Measurements from ENCODE around the gene SLC39A1. TPM values are rescaled to one million over a fixed set of nuclear protein-coding genes. Genes with fewer than 3 reads are reported as not detected.
A peak's percentile ranks its signal among the peaks of the same experiment; 100 is the strongest.

SLC39A1 gene
- total and polyA plus RNA-seq, 9 of the 15 experiments (the other 6 are each of a cell fraction or from before 2014, with no cell fraction given): 9.9 to 81.1 (median 62.7) TPM

DNA sequence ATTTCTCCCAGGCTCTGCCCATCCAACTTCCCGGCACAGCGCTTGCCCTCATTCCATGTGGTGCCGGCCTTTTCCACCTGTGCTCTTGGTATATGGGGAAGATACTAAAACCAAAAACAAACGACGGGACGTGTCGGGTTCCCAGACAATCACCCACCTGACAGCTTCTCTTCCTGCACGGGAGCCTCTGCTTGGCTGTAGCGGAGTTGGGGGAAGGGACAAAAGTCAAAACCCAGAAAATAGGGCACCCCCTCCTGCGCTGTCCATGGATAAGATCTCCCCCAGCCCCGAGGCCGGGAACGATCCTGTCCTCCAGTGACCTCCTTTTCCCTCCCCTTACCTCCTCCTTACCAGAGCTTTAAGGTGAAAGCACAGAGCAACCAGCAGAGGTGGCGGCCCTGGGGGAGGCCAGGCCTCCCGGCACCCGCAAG lies 13.5 kb upstream of the SLC39A1 start (continued):
- TF ChIP-seq, protein P1, sequence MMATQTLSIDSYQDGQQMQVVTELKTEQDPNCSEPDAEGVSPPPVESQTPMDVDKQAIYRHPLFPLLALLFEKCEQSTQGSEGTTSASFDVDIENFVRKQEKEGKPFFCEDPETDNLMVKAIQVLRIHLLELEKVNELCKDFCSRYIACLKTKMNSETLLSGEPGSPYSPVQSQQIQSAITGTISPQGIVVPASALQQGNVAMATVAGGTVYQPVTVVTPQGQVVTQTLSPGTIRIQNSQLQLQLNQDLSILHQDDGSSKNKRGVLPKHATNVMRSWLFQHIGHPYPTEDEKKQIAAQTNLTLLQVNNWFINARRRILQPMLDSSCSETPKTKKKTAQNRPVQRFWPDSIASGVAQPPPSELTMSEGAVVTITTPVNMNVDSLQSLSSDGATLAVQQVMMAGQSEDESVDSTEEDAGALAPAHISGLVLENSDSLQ (IDR thresholded peaks at IDR 0.05): 0 out of 2 replicates have a peak, but pooled peaks have one; percentile 15
- TF ChIP-seq NEUROD1 (IDR thresholded peaks at IDR 0.05; ENCODE audit: borderline replicate concordance, low read depth, low read length, partially characterized antibody): no peak
- TF ChIP-seq NBN (IDR thresholded peaks at IDR 0.05; ENCODE audit: low read depth): 0 out of 2 replicates have a peak, but pooled peaks have one; percentile 13
- TF ChIP-seq CREB1 (IDR thresholded peaks at IDR 0.05): no peak
- TF ChIP-seq CREB1 (CRISPR knock-in tag; IDR thresholded peaks at IDR 0.05): no peak; the same call in 1 of the 2 replicates
- TF ChIP-seq, protein P2, sequence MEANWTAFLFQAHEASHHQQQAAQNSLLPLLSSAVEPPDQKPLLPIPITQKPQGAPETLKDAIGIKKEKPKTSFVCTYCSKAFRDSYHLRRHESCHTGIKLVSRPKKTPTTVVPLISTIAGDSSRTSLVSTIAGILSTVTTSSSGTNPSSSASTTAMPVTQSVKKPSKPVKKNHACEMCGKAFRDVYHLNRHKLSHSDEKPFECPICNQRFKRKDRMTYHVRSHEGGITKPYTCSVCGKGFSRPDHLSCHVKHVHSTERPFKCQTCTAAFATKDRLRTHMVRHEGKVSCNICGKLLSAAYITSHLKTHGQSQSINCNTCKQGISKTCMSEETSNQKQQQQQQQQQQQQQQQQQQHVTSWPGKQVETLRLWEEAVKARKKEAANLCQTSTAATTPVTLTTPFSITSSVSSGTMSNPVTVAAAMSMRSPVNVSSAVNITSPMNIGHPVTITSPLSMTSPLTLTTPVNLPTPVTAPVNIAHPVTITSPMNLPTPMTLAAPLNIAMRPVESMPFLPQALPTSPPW (CRISPR knock-in tag; IDR thresholded peaks at IDR 0.05): peak; percentile 55
- TF ChIP-seq, protein P3, sequence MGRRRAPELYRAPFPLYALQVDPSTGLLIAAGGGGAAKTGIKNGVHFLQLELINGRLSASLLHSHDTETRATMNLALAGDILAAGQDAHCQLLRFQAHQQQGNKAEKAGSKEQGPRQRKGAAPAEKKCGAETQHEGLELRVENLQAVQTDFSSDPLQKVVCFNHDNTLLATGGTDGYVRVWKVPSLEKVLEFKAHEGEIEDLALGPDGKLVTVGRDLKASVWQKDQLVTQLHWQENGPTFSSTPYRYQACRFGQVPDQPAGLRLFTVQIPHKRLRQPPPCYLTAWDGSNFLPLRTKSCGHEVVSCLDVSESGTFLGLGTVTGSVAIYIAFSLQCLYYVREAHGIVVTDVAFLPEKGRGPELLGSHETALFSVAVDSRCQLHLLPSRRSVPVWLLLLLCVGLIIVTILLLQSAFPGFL (CRISPR knock-in tag; IDR thresholded peaks at IDR 0.05): 0 out of 2 replicates have a peak, but pooled peaks have one; percentile 47
- peak; percentile 40; the same call in 1 of the 2 replicates for TF ChIP-seq RNF2 (IDR thresholded peaks at IDR 0.05)
- TF ChIP-seq SRSF7 (optimal IDR thresholded peaks at IDR 0.05; ENCODE audit: low read depth, low read length): no peak
- TF ChIP-seq XRCC5 (IDR thresholded peaks at IDR 0.05; ENCODE audit: low read depth, low read length): no peak
- no peak for TF ChIP-seq NFATC3 (IDR thresholded peaks at IDR 0.05)
